Breast epithelium (tissue), 3 donors: ENCODE data around the gene TXNRD1.

Source experiments
- POLR2A ChIP-seq: fragments of 450-650 bp; IDR thresholded peaks from one replicate; pipeline ENCODE4 v1.6.1; 2016; ENCODE audit warnings: antibody characterized with exemption, mild to moderate bottlenecking, moderate library complexity
- POLR2AphosphoS5 ChIP-seq, 3 donors: sonication (generic); formaldehyde crosslinking; IDR thresholded peaks; one replicate each; pipeline ENCODE4 v1.6.1; 2017; ENCODE audit warnings: antibody characterized with exemption in 3 of 3
- TF ChIP-seq, protein P1 (sequence below), 3 donors: fragments of 450-650 bp; IDR thresholded peaks; one replicate each; pipeline ENCODE4 v1.5.1; 2016 to 2017; ENCODE audit warnings: antibody characterized with exemption in 3 of 3, mild to moderate bottlenecking in 3 of 3, moderate library complexity in 3 of 3

DNA sequence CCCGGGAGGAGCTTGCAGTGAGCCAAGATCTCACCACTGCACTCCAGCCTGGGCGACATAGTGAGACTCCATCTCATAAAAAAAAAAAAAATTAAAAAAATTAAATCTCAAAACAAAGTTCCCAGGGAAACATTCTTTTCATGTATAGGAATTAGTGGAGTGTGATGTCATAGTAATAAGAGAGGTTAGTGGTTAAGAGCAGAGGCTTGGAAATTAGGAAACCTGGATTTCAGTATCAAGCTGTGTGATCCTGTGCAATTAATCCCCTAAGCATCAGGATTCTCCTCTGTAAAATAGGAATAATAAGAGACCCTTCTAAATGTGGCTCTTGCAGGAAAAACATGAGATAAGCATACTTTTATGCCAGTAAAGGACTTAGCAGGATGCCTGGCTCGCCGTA, 3.1 kb upstream of the TXNRD1 start:
- TF ChIP-seq POLR2A (no peak), POLR2AphosphoS5 (IDR thresholded peaks at IDR 0.05) (no peak)
- TF ChIP-seq, protein P1, sequence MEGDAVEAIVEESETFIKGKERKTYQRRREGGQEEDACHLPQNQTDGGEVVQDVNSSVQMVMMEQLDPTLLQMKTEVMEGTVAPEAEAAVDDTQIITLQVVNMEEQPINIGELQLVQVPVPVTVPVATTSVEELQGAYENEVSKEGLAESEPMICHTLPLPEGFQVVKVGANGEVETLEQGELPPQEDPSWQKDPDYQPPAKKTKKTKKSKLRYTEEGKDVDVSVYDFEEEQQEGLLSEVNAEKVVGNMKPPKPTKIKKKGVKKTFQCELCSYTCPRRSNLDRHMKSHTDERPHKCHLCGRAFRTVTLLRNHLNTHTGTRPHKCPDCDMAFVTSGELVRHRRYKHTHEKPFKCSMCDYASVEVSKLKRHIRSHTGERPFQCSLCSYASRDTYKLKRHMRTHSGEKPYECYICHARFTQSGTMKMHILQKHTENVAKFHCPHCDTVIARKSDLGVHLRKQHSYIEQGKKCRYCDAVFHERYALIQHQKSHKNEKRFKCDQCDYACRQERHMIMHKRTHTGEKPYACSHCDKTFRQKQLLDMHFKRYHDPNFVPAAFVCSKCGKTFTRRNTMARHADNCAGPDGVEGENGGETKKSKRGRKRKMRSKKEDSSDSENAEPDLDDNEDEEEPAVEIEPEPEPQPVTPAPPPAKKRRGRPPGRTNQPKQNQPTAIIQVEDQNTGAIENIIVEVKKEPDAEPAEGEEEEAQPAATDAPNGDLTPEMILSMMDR (IDR thresholded peaks at IDR 0.05), result no peak
